Measurements from ENCODE around the gene RELL1.

GRCh38 chr4:37693450-37694190 is 7.4 kb upstream of the RELL1 start:
- TF ChIP-seq, protein P1, sequence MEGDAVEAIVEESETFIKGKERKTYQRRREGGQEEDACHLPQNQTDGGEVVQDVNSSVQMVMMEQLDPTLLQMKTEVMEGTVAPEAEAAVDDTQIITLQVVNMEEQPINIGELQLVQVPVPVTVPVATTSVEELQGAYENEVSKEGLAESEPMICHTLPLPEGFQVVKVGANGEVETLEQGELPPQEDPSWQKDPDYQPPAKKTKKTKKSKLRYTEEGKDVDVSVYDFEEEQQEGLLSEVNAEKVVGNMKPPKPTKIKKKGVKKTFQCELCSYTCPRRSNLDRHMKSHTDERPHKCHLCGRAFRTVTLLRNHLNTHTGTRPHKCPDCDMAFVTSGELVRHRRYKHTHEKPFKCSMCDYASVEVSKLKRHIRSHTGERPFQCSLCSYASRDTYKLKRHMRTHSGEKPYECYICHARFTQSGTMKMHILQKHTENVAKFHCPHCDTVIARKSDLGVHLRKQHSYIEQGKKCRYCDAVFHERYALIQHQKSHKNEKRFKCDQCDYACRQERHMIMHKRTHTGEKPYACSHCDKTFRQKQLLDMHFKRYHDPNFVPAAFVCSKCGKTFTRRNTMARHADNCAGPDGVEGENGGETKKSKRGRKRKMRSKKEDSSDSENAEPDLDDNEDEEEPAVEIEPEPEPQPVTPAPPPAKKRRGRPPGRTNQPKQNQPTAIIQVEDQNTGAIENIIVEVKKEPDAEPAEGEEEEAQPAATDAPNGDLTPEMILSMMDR (IDR thresholded peaks at IDR 0.05; ENCODE audit: insufficient read depth, low read depth, low read length): no peak
- TF ChIP-seq EZH2 (IDR thresholded peaks at IDR 0.05; ENCODE audit: insufficient read depth, low read length): no peak
